Stomach (tissue), 4 donors: Measurements from ENCODE around the gene AZGP1.
"Not testable (repeated sequence)": the region's sequence is repeated elsewhere in the genome, so short reads cannot be mapped to it uniquely, and the experiment has no call there.

Experiments used
- CTCF ChIP-seq, 7 experiments: fragments of 450-650 bp in 4 of 7; fragments of 200-600 bp in 3 of 7; sonication (generic) in 3 of 7; IDR thresholded peaks; one replicate each; pipeline ENCODE4 v1.5.1; 2016 to 2019; ENCODE audit warnings: antibody characterized with exemption in 7 of 7, control low read depth in 2 of 7, mild to moderate bottlenecking in 1 of 7
- POLR2A ChIP-seq, 4 donors: fragments of 450-650 bp; IDR thresholded peaks; one replicate each; pipeline ENCODE4 v1.6.1; 2016; ENCODE audit warnings: antibody characterized with exemption in 4 of 4, control low read depth in 2 of 4, mild to moderate bottlenecking in 1 of 4, moderate library complexity in 1 of 4

- not testable (repeated sequence) for TF ChIP-seq POLR2A, CTCF (IDR thresholded peaks at IDR 0.05)
Observed at GRCh38 chr7:99991543-99991942, 15.7 kb upstream of the AZGP1 start.
